ENCODE results near the gene KYNU.
"Not testable (repeated sequence)": the region's sequence is repeated elsewhere in the genome, so short reads cannot be mapped to it uniquely, and the experiment has no call there.

Gene KYNU

DNA sequence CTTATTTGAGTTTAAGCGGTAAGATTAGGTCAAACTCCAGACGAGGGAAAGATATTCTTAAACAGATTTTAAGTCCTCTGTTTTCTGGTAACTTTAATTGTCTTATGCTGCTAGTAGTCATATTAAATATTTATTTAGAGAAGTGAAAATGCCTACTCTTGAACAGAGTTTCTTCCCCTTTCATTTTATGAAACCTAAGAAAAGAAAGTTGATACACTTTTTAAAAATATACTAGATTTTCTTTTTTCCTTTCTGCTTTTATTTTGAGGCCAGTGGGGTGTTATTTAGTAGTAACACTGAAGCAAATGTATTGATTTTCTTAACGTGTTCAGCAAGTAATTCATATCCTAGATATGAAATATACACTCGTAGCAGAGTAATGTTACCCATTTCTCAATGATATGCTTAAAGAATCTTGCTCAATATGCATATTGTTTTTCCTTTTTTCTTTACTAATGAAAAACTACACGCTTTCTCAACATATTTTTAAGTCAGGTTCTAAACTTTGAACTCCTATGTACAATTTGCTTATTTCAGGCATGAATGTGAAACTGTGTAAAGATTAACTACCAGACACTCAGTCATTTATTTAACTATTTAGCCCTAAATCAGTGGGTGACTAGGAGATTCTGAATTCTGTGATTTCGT lies 691 bp downstream of the KYNU start:
- TF ChIP-seq, protein P1, sequence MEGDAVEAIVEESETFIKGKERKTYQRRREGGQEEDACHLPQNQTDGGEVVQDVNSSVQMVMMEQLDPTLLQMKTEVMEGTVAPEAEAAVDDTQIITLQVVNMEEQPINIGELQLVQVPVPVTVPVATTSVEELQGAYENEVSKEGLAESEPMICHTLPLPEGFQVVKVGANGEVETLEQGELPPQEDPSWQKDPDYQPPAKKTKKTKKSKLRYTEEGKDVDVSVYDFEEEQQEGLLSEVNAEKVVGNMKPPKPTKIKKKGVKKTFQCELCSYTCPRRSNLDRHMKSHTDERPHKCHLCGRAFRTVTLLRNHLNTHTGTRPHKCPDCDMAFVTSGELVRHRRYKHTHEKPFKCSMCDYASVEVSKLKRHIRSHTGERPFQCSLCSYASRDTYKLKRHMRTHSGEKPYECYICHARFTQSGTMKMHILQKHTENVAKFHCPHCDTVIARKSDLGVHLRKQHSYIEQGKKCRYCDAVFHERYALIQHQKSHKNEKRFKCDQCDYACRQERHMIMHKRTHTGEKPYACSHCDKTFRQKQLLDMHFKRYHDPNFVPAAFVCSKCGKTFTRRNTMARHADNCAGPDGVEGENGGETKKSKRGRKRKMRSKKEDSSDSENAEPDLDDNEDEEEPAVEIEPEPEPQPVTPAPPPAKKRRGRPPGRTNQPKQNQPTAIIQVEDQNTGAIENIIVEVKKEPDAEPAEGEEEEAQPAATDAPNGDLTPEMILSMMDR (conservative IDR thresholded peaks at IDR 0.05; ENCODE audit: low read depth, low read length): no peak
- no peak for DNase-seq (ENCODE audit: low read depth)
- H3K4me3 ChIP-seq (ENCODE audit: low read depth, low read length): peak overlapping the region; percentile 9

DNA sequence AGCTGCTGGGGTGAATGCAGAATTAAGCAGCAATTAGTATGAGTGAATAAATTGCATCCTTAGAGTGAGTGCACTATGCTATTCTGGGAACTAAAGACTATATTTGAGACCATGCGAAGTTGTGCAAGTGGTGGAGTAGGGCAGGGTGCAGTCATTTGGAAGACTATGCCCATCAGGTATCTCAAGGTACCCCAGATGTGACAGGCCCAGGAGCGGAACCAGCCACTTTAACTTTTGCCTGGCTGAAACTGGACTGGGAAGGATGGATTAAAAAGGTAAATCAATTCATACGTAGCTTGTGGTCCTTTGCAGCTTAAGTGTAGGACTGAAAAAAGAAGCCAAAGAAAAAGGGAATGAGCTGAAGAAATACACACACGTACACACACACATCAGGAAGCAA lies 1.7 kb downstream of the KYNU start:
- TF ChIP-seq, protein P1 (conservative IDR thresholded peaks at IDR 0.05; ENCODE audit: low read depth, low read length): no peak
- DNase-seq (ENCODE audit: low read depth): no peak
- H3K4me3 ChIP-seq (ENCODE audit: low read depth, low read length): no peak overlapping the region

DNA sequence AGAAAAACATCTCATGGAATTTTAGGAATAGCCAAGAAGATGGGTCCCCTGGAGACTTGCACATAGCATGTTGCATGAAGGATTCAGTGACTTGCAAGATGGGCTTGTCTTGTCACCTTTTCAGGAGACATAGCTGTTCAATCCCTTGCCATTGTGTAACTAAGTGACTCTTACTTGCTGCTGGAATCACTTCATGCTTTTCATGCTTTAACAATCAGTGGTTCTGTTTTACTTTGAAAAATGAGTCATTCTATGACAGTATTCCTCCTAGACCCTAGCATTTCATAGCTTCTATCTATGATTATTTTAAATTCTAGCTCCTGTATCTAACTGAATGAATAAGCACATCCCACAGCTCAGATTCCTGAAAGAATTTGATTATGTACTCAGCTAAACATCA lies 2.8 kb downstream of the KYNU start:
- TF ChIP-seq, protein P1 (conservative IDR thresholded peaks at IDR 0.05; ENCODE audit: low read depth, low read length): no peak
- no peak overlapping the region for H3K4me3 ChIP-seq (ENCODE audit: low read depth, low read length)
- peak; percentile 76 for DNase-seq (ENCODE audit: low read depth)

DNA sequence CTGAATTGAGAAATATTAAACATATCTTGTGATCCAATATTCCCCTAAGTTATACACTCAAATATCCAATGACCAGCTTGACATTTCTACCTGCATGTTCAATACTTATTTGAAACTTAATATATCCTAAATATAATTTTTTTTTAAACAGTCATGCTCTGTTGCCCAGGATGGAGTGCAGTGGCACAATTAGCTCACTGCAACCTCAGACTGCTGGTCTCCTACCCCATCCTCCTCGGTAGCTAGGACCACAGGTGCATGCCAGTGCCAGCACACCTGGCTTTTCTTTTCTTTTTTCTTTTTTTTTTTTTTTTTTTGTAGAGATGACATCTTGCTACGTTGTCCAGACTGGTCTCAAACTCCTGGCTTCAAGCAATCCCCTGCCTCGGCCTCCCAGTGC lies 4.2 kb downstream of the KYNU start:
- DNase-seq (ENCODE audit: low read depth): no peak
- H3K4me3 ChIP-seq (ENCODE audit: low read depth, low read length): no peak overlapping the region
- TF ChIP-seq, protein P1 (conservative IDR thresholded peaks at IDR 0.05; ENCODE audit: low read depth, low read length): no peak

DNA sequence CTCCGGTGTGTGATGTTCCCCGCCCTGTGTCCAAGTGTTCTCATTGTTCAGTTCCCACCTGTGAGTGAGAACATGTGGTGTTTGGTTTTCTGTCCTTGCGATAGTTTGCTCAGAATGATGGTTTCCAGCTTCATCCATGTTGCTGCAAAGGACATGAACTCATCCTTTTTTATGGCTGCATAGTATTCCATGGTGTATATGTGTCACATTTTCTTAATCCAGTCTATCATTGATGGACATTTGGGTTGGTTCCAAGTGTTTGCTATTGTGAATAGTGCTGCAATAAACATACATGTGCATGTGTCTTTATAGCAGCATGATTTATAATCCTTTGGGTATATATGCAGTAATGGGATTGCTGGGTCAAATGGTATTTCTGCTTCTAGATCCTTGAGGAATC lies 5.0 kb downstream of the KYNU start:
- not testable (repeated sequence) for H3K4me3 ChIP-seq (ENCODE audit: low read depth, low read length); DNase-seq (ENCODE audit: low read depth)

DNA sequence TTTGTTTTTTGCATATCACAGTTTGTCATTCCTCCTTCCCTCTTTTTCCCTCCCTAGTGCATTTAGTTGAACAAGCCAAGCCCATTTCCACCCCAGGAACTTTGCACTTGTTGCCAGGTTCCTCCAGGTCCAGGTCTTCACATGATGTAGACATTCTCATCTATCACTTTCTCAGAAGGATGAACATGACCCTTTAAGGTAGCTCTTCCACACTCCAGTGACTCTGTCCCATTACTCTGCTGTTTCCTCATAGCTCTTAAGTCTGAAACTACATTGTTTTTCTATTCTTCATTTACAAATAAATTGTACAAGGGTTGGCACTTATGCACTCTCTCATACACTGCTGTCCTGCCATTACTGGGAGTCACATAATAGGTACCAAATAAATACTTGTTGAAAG lies 6.1 kb downstream of the KYNU start:
- no peak for DNase-seq (ENCODE audit: low read depth)
- TF ChIP-seq, protein P1 (conservative IDR thresholded peaks at IDR 0.05; ENCODE audit: low read depth, low read length): no peak
- no peak overlapping the region for H3K4me3 ChIP-seq (ENCODE audit: low read depth, low read length)

DNA sequence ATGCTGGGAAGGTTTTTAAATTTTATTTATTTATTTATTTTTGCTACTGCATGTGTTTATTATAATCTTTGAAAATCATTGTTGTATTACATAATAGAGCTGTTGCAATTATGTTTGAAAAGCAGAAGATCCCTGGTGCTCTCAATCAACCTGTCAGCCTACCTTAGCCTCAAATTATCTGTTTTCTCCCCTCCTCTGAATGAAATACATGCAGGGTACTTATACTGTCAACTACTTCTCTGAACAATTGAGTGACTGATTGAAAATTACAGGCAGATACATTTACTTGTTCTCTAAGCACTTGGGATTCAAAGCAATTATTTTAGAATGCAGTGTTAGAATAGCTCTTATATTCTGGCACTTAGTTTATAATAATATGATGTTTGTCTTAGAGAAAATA lies 8.1 kb downstream of the KYNU start:
- no peak overlapping the region for H3K4me3 ChIP-seq (ENCODE audit: low read depth, low read length)
- DNase-seq (ENCODE audit: low read depth): no peak
- TF ChIP-seq, protein P1 (conservative IDR thresholded peaks at IDR 0.05; ENCODE audit: low read depth, low read length): no peak
